Astrocyte of the spinal cord (primary cell): Measurements from ENCODE around the gene C20orf96.

Experiments used
- DNase-seq: peaks from one replicate; pipeline ENCODE4 v3.0.0; 2011; ENCODE audit warnings: low read depth, low spot score
- H3K4me3 ChIP-seq: 2 replicates; pipeline ENCODE4 v1.5.1; 2011; ENCODE audit warnings: low read depth, mild to moderate bottlenecking, low read length, moderate library complexity
- CTCF ChIP-seq: IDR thresholded peaks from 2 replicates; pipeline ENCODE4 v1.5.1; 2012; ENCODE audit warnings: low read depth, mild to moderate bottlenecking, low read length, inconsistent platforms
- in situ Hi-C: cut with HindIII; loops from 2 replicates; pipeline ENCODE4 v1.10.0; 2017; ENCODE audit warnings: low sequenced_read_pairs

C20orf96 gene

GRCh38 chr20:311609-312008 is 21.1 kb upstream of the C20orf96 start:
- no peak overlapping the region for H3K4me3 ChIP-seq
- DNase-seq: no peak
- TF ChIP-seq CTCF: no peak
- in situ Hi-C loops: no loop called here

GRCh38 chr20:310645-311044 is 20.1 kb upstream of the C20orf96 start:
- no peak overlapping the region for H3K4me3 ChIP-seq
- TF ChIP-seq CTCF: no peak
- DNase-seq: no peak
- in situ Hi-C loops: no loop called here

- H3K4me3 ChIP-seq: peak overlapping the region; percentile 47
- peak; percentile 99 for DNase-seq
- in situ Hi-C loops: no loop called here
- TF ChIP-seq CTCF: no peak
Measured at GRCh38 chr20:309841-310644, 19.5 kb upstream of the C20orf96 start.

GRCh38 chr20:309306-309840 is 18.8 kb upstream of the C20orf96 start:
- in situ Hi-C loops: no loop called here
- TF ChIP-seq CTCF: no peak
- no peak for DNase-seq
- peak overlapping the region; percentile 47 for H3K4me3 ChIP-seq

- no peak overlapping the region for H3K4me3 ChIP-seq
- no peak for DNase-seq
- no peak for TF ChIP-seq CTCF
- in situ Hi-C loops: no loop called here
Measured at GRCh38 chr20:308427-309038, 18.0 kb upstream of the C20orf96 start.

GRCh38 chr20:305745-306144 is 15.2 kb upstream of the C20orf96 start:
- in situ Hi-C loops: no loop called here
- H3K4me3 ChIP-seq: no peak overlapping the region
- no peak for DNase-seq
- no peak for TF ChIP-seq CTCF
